Measurements from ENCODE around the gene SPATA17. TPM values are rescaled to one million over a fixed set of nuclear protein-coding genes. Genes with fewer than 3 reads are reported as not detected.

SPATA17 gene
- total and polyA plus RNA-seq, 8 donors = 0.12 to 2.3 (median 1.5) TPM; not detected in 3

DNA sequence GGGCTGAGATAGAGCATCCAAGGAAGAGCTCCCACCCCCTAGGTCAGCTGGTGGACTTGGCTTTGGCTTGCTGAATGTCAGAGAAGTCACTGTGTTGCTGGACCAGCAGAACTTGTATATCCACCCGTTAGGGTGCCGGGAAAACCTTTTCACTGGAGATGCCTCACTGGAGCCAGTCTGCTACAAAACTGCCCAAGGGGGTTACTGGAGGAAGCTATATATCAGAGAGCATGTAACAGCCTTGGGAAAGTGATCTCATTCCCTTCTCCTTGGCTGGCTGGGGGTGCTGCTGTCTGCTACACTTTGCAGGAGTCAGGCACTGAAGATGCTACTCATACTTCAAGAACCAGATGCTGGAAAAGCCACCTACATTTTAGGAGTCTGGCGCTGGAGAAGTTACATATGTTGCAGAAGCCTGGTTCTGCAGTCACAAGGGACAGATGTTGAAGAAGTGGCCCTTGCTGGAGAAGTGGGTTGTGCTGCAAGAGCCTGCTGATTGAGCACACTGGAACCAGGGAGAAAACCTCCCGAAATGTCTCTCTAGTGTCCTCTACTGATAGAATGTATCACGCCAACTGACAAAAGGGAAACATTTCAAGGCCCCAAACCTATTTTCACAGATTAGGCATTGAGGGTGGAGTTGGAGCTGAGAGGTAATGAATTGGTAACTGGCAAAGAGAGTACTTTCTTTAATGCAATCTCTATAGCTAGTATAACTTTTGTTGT is 250.6 kb downstream of the SPATA17 start:
- WGBS, 5 donors = 61 to 82% (median 77%) methylated on average over 5 of the region's 5 CpGs

DNA sequence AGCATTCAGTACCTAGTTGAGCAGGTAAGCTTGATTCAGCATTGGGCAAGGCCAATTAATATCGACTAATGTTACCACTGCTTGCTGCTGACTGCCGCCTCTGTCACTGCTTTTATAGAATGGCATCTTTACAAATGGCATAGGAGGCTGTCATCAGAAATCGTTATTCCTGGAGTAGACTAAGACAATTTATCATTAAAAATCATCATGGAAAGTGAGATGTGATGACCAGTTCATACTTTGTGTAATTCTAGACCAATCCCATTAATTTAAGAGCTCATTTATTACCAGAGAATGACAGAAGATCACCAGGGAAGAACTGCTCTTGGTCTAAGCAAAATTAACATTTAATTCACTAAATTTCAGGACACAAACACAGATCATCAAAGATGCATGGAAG is 254.0 kb downstream of the SPATA17 start:
- H3K36me3 ChIP-seq = no peaks in the 10 kb centered on the region
- H3K27me3 ChIP-seq = no peaks in the 10 kb centered on the region
- intact Hi-C loops (cut with DNase I; ENCODE audit: low total_unique reads) = no loop called here
- H3K27ac ChIP-seq = no peak overlapping the region
- no peak overlapping the region for H3K4me3 ChIP-seq
- no peak for DNase-seq
- 54 to 79% (median 78%) methylated on average over 3 of the region's 3 CpGs for WGBS, 5 donors
- TF ChIP-seq POLR2AphosphoS5 (IDR thresholded peaks at IDR 0.05) (no peak), POLR2A (IDR thresholded peaks at IDR 0.05) (no peak), EP300 (IDR thresholded peaks at IDR 0.05) (no peak)
- TF ChIP-seq, protein P1, sequence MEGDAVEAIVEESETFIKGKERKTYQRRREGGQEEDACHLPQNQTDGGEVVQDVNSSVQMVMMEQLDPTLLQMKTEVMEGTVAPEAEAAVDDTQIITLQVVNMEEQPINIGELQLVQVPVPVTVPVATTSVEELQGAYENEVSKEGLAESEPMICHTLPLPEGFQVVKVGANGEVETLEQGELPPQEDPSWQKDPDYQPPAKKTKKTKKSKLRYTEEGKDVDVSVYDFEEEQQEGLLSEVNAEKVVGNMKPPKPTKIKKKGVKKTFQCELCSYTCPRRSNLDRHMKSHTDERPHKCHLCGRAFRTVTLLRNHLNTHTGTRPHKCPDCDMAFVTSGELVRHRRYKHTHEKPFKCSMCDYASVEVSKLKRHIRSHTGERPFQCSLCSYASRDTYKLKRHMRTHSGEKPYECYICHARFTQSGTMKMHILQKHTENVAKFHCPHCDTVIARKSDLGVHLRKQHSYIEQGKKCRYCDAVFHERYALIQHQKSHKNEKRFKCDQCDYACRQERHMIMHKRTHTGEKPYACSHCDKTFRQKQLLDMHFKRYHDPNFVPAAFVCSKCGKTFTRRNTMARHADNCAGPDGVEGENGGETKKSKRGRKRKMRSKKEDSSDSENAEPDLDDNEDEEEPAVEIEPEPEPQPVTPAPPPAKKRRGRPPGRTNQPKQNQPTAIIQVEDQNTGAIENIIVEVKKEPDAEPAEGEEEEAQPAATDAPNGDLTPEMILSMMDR (IDR thresholded peaks at IDR 0.05) = no peak
- H3K9me3 ChIP-seq = peaks cover 0 to 8% (median 0%) of the 10 kb centered on the region in 4 donors
- no peaks in the 10 kb centered on the region for H3K4me1 ChIP-seq

More for the DNA sequence above, 250.6 kb downstream of the SPATA17 start:
- no peak for TF ChIP-seq POLR2AphosphoS5 (IDR thresholded peaks at IDR 0.05)
- TF ChIP-seq POLR2A (IDR thresholded peaks at IDR 0.05) = no peak
- TF ChIP-seq, protein P1 (IDR thresholded peaks at IDR 0.05) = no peak
- TF ChIP-seq EP300 (IDR thresholded peaks at IDR 0.05) = no peak
- intact Hi-C loops (cut with DNase I; ENCODE audit: low total_unique reads) = no loop called here
- H3K36me3 ChIP-seq = no peaks in the 10 kb centered on the region
- peak in 1 of 2 donors; percentile 9 for DNase-seq
- H3K9me3 ChIP-seq = peaks cover 0 to 5% (median 0%) of the 10 kb centered on the region in 4 donors
- H3K27ac ChIP-seq = no peak overlapping the region
- no peak overlapping the region for H3K4me3 ChIP-seq
- H3K27me3 ChIP-seq = no peaks in the 10 kb centered on the region
- no peaks in the 10 kb centered on the region for H3K4me1 ChIP-seq

GRCh38 chr1:217888328-217888727 is 257.2 kb downstream of the SPATA17 start:
- 69 to 90% (median 84%) methylated on average over 2 of the region's 2 CpGs for WGBS, 5 donors
- intact Hi-C loops (cut with DNase I; ENCODE audit: low total_unique reads) = no loop called here
- no peaks in the 10 kb centered on the region for H3K27me3 ChIP-seq
- DNase-seq = no peak
- H3K27ac ChIP-seq = no peak overlapping the region
- H3K4me3 ChIP-seq = no peak overlapping the region
- H3K36me3 ChIP-seq = no peaks in the 10 kb centered on the region
- H3K4me1 ChIP-seq = no peaks in the 10 kb centered on the region
- peaks cover 0 to 8% (median 0%) of the 10 kb centered on the region in 4 donors for H3K9me3 ChIP-seq
- TF ChIP-seq, protein P1 (IDR thresholded peaks at IDR 0.05) = no peak
- TF ChIP-seq EP300 (IDR thresholded peaks at IDR 0.05) (no peak), POLR2A (IDR thresholded peaks at IDR 0.05) (no peak), POLR2AphosphoS5 (IDR thresholded peaks at IDR 0.05) (no peak)

DNA sequence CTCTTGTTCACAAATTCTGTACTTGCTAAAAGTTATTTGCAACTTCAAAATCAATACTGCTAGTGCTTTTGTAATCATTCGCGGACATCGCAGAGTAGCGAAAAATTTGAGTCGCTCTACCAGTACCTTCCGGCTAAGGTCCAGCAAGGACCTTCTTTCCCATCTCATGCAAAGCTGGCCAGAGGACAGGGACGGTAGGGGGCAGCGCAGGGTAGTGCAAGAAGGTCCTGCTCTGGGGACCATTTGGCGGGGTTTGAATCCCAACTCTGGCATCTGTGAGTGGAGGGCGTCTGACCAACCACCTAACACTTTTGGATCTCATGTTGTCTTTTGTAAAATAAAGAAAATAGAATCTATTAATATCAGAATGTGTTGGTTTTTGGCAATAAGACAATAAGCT is 258.3 kb downstream of the SPATA17 start:
- H3K4me1 ChIP-seq = no peaks in the 10 kb centered on the region
- H3K36me3 ChIP-seq = no peaks in the 10 kb centered on the region
- H3K27ac ChIP-seq = no peak overlapping the region
- 60 to 73% (median 67%) methylated on average over 10 of the region's 10 CpGs for WGBS, 5 donors
- no peak overlapping the region for H3K4me3 ChIP-seq
- TF ChIP-seq POLR2A (IDR thresholded peaks at IDR 0.05) = no peak
- TF ChIP-seq, protein P1 (IDR thresholded peaks at IDR 0.05) = no peak
- TF ChIP-seq POLR2AphosphoS5 (IDR thresholded peaks at IDR 0.05) = no peak
- no peak for TF ChIP-seq EP300 (IDR thresholded peaks at IDR 0.05)
- intact Hi-C loops (cut with DNase I; ENCODE audit: low total_unique reads) = no loop called here
- H3K9me3 ChIP-seq = peaks cover 0 to 8% (median 0%) of the 10 kb centered on the region in 4 donors
- peak in 1 of 2 donors; percentile 7 for DNase-seq
- H3K27me3 ChIP-seq = no peaks in the 10 kb centered on the region

Data from stomach (tissue), 9 donors.